Endodermal cell (in vitro differentiated cells): ENCODE measurements around the gene NKD1. TPM values are rescaled to one million over a fixed set of nuclear protein-coding genes. Genes with fewer than 3 reads are reported as not detected.

Experiments used
- DNase-seq: peaks from one replicate; pipeline ENCODE4 v3.0.0-alpha.2; 2017
- H3K27ac ChIP-seq: 2 replicates; pipeline ENCODE4 v1.5.1; 2013; ENCODE audit warnings: mild to moderate bottlenecking, low read depth, low read length, moderate library complexity
- H3K27me3 ChIP-seq: 2 replicates; pipeline ENCODE4 v1.6.1; 2013; ENCODE audit warnings: mild to moderate bottlenecking, low read length, moderate library complexity; ENCODE audit not compliant: insufficient read depth, control insufficient read depth, poor library complexity, severe bottlenecking
- H3K36me3 ChIP-seq: 2 replicates; pipeline ENCODE4 v1.7.0; 2013; ENCODE audit warnings: mild to moderate bottlenecking, low read length, moderate library complexity; ENCODE audit not compliant: control insufficient read depth, insufficient read depth
- H3K4me1 ChIP-seq: one replicate; pipeline ENCODE4 v1.7.0; 2013; ENCODE audit warnings: low read length; ENCODE audit not compliant: control insufficient read depth, insufficient read depth
- H3K4me3 ChIP-seq: 2 replicates; pipeline ENCODE4 v1.5.1; 2013; ENCODE audit warnings: mild to moderate bottlenecking, low read length, moderate library complexity
- H3K9ac ChIP-seq: 2 replicates; pipeline ENCODE4 v1.6.1; 2013; ENCODE audit warnings: mild to moderate bottlenecking, low read length, moderate library complexity; ENCODE audit not compliant: poor library complexity, severe bottlenecking; ENCODE audit errors: extremely low read depth
- H3K9me3 ChIP-seq: 2 replicates; pipeline ENCODE4 v1.6.1; 2013; ENCODE audit warnings: mild to moderate bottlenecking, low read length, moderate library complexity; ENCODE audit not compliant: control insufficient read depth
- H3K27ac Mint-ChIP-seq: 2 replicates; pipeline ENCODE4 v1.8.0; 2020; ENCODE audit warnings: mixed read lengths
- H3K27me3 Mint-ChIP-seq: 2 replicates; pipeline ENCODE4 v1.8.0; 2021; ENCODE audit warnings: mild to moderate bottlenecking, mixed read lengths; ENCODE audit not compliant: insufficient read depth
- H3K36me3 Mint-ChIP-seq: 2 replicates; pipeline ENCODE4 v1.8.0; 2020; ENCODE audit warnings: low read depth, mixed read lengths
- H3K4me1 Mint-ChIP-seq: 2 replicates; pipeline ENCODE4 v1.8.0; 2020; ENCODE audit warnings: mixed read lengths
- H3K4me3 Mint-ChIP-seq: 2 replicates; pipeline ENCODE4 v1.8.0; 2020; ENCODE audit warnings: mild to moderate bottlenecking, moderate library complexity, mixed read lengths
- H3K9me3 Mint-ChIP-seq: 2 replicates; pipeline ENCODE4 v1.8.0; 2020; ENCODE audit warnings: mild to moderate bottlenecking, mixed read lengths
- CTCF ChIP-seq: fragments of 200-600 bp; sonication (generic); conservative IDR thresholded peaks from 2 replicates; pipeline ENCODE4 v1.5.0; 2021; ENCODE audit warnings: antibody characterized with exemption, mild to moderate bottlenecking
- WGBS, 2 experiments: methylation state at CpG; one replicate each; pipeline versions ENCODE4 v1.1.5 to v1.1.7; 2013; ENCODE audit warnings: missing lambda C conversion rate in 2 of 2, mixed read lengths in 1 of 2; ENCODE audit not compliant: insufficient coverage in 1 of 2, insufficient read length in 1 of 2; 5-methylcytosine and 5-hydroxymethylcytosine counted together
- total RNA-seq, 2 donors: library from RNA; stranded (reverse); fragmentation: NEBNext Ultra II Directional in 1 of 2; extraction: Animal tissue kit (Norgen Biotek cat#: 25700) in 1 of 2; gene quantifications; 2 replicates in 1 of 2; 3 replicates in 1 of 2; pipeline ENCODE4 v1.2.1, GENCODE V29; 2021

NKD1 gene
- total RNA-seq, 2 donors from 2014 or later, result 7.0 to 9.5 TPM

- Histone ChIP-seq H3K9ac (no peak overlapping the region), H3K9me3 (no peaks in the 10 kb centered on the region), H3K27me3 (no peaks in the 10 kb centered on the region), H3K36me3 (peaks cover 9% of the 10 kb centered on the region), H3K4me1 (no peaks in the 10 kb centered on the region), H3K4me3 (no peak overlapping the region), H3K27ac (no peak overlapping the region)
- H3K4me1 Mint-ChIP-seq, result peaks cover 12% of the 10 kb centered on the region
- TF ChIP-seq CTCF, result no peak
- H3K27ac Mint-ChIP-seq, result no peak overlapping the region
- H3K36me3 Mint-ChIP-seq, result peaks cover 4% of the 10 kb centered on the region
- H3K4me3 Mint-ChIP-seq, result no peak overlapping the region
- DNase-seq, result no peak
- H3K9me3 Mint-ChIP-seq, result no peaks in the 10 kb centered on the region
- no peaks in the 10 kb centered on the region for H3K27me3 Mint-ChIP-seq
- WGBS, 2 experiments, result 85 to 89% methylated on average over 4 of the region's 4 CpGs
These were observed 81.1 kb downstream of the NKD1 start for GRCh38 chr16:50629334-50629733.

GRCh38 chr16:50630394-50631020, 82.3 kb downstream of the NKD1 start:
- Histone ChIP-seq H3K9me3 (no peaks in the 10 kb centered on the region), H3K27me3 (no peaks in the 10 kb centered on the region), H3K9ac (no peak overlapping the region), H3K4me1 (no peaks in the 10 kb centered on the region), H3K27ac (no peak overlapping the region), H3K36me3 (peaks cover 9% of the 10 kb centered on the region), H3K4me3 (no peak overlapping the region)
- Mint-ChIP-seq H3K4me1 (peaks cover 12% of the 10 kb centered on the region), H3K27ac (no peak overlapping the region), H3K9me3 (no peaks in the 10 kb centered on the region), H3K4me3 (no peak overlapping the region), H3K36me3 (peaks cover 4% of the 10 kb centered on the region), H3K27me3 (no peaks in the 10 kb centered on the region)
- DNase-seq, result no peak
- TF ChIP-seq CTCF, result no peak
- WGBS, 2 experiments, result 91 to 100% methylated on average over 3 to 11 of the region's 11 CpGs

GRCh38 chr16:50631249-50631984, 83.2 kb downstream of the NKD1 start:
- H3K4me1 ChIP-seq, result no peaks in the 10 kb centered on the region
- H3K36me3 ChIP-seq, result peaks cover 9% of the 10 kb centered on the region
- no peak overlapping the region for H3K27ac ChIP-seq
- no peak overlapping the region for H3K4me3 Mint-ChIP-seq
- no peaks in the 10 kb centered on the region for H3K9me3 ChIP-seq
- no peak overlapping the region for H3K9ac ChIP-seq
- H3K9me3 Mint-ChIP-seq, result no peaks in the 10 kb centered on the region
- H3K27me3 ChIP-seq, result no peaks in the 10 kb centered on the region
- H3K27me3 Mint-ChIP-seq, result no peaks in the 10 kb centered on the region
- whole genome bisulfite sequencing, 2 experiments, result 88 to 92% methylated on average over 5 to 8 of the region's 8 CpGs
- H3K4me3 ChIP-seq, result no peak overlapping the region
- H3K27ac Mint-ChIP-seq, result no peak overlapping the region
- TF ChIP-seq CTCF, result no peak
- peaks cover 12% of the 10 kb centered on the region for H3K4me1 Mint-ChIP-seq
- DNase-seq, result no peak
- H3K36me3 Mint-ChIP-seq, result peaks cover 4% of the 10 kb centered on the region
